Peyer's patch (tissue), 4 donors: ENCODE data around the gene COQ2.

Experiments
- CTCF ChIP-seq, 6 experiments: fragments of 450-650 bp in 4 of 6; fragments of 200-600 bp in 2 of 6; sonication (generic) in 1 of 6; IDR thresholded peaks; one replicate each; pipeline ENCODE4 v1.5.1; 2017 to 2019; ENCODE audit warnings: antibody characterized with exemption in 6 of 6, mild to moderate bottlenecking in 3 of 6, moderate library complexity in 1 of 6
- POLR2A ChIP-seq, 2 donors: fragments of 450-650 bp; IDR thresholded peaks; one replicate each; pipeline ENCODE4 v1.5.1; 2017; ENCODE audit warnings: antibody characterized with exemption in 2 of 2, mild to moderate bottlenecking in 2 of 2, moderate library complexity in 2 of 2

DNA sequence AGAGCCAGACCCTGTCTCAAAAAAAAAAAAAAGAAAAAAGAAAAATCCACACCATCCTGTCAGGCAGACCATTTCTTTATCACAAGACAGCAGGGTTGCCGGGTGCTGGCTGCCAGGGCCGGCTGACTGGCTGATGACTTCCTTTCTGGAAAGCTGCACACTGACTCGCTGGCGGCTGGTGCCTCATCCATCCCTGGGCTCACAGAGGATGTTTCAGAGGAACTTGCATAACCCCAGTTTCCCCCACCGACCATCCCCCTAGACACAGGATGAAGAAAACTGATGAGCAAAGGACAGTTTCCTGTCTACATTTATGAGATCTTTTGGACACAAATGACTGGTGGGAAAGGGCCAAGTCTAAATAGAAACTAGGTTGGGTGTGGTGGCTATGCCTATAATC, 36.0 kb upstream of the COQ2 start:
- TF ChIP-seq CTCF (IDR thresholded peaks at IDR 0.05) (no peak), POLR2A (IDR thresholded peaks at IDR 0.05) (no peak)
